Lower leg skin (tissue), 3 donors: ENCODE measurements around the gene OSBP2.

Experiments used
- POLR2A ChIP-seq, 2 donors: fragments of 450-650 bp; IDR thresholded peaks; one replicate each; pipeline ENCODE4 v1.6.1; 2016 to 2017; ENCODE audit warnings: antibody characterized with exemption in 2 of 2, mild to moderate bottlenecking in 1 of 2, moderate library complexity in 1 of 2
- TF ChIP-seq, protein P1 (sequence below), 3 donors: fragments of 450-650 bp; IDR thresholded peaks; one replicate each; pipeline ENCODE4 v1.5.1; 2016; ENCODE audit warnings: antibody characterized with exemption in 3 of 3, mild to moderate bottlenecking in 3 of 3, moderate library complexity in 2 of 3

DNA sequence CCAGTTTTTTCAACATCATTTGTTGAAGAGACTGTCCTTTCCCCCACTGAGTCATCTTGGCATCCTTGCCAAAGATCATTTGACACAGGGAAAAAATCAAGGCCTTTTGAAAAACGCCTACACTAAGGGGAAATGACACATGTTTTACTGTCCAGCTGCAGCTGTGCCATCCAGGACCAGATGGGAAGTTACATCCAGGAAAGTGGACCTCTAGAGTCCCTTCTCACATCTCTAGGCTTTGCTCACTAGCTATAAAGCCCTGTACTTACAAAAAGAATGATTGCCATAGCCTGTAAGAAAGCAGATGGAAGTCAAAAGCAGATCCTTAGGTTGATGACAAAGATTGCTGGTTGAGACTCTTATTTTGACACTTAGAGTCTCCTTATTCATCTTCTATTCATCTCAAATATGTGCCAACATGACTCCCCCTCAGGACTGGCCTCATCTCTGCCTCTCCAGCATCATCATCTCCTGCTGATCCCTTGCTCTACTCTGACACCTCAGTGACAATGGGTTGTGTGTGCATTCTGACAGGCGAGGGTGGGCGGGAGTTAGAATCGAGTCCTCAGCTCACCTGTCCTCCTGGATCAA lies 22.8 kb downstream of the OSBP2 start:
- TF ChIP-seq POLR2A (IDR thresholded peaks at IDR 0.05), result no peak
- TF ChIP-seq, protein P1, sequence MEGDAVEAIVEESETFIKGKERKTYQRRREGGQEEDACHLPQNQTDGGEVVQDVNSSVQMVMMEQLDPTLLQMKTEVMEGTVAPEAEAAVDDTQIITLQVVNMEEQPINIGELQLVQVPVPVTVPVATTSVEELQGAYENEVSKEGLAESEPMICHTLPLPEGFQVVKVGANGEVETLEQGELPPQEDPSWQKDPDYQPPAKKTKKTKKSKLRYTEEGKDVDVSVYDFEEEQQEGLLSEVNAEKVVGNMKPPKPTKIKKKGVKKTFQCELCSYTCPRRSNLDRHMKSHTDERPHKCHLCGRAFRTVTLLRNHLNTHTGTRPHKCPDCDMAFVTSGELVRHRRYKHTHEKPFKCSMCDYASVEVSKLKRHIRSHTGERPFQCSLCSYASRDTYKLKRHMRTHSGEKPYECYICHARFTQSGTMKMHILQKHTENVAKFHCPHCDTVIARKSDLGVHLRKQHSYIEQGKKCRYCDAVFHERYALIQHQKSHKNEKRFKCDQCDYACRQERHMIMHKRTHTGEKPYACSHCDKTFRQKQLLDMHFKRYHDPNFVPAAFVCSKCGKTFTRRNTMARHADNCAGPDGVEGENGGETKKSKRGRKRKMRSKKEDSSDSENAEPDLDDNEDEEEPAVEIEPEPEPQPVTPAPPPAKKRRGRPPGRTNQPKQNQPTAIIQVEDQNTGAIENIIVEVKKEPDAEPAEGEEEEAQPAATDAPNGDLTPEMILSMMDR (IDR thresholded peaks at IDR 0.05), result no peak
